EL (cell line): ENCODE data around the gene ZNF219.

Experiments used
- DNase-seq: peaks from one replicate; pipeline ENCODE4 v3.0.0-alpha.2; 2016

Gene ZNF219

DNA sequence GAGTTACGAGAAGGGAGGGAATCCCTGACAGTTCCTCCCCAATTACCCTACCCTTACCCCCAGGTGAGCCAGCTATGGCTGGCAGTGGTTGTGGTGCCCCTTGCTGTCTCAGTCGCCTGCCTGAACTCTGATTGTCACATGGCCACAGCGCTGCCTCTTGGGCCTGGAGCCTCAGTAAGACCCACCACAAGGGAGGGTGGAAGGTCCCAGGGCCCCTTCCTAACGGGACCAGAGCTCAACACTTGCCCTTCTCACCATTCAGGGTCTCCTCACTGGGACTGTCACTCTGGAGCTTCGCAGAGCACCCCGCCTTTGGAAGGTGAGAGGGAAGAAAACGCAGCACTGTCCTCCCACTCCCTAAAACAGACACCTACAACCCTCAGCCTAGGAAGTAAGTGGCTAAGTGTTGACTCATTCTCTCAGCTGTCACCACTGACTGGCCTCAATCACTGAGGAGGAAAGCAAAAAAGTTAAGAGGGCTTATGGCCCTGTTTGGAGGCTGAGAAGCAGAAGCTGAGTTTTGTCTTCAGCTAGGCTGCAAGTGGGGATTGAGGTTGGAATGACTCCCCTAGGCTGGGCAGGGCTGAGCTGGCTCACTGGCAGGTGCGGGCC is 3.5 kb upstream of the ZNF219 start:
- no peak for DNase-seq

DNA sequence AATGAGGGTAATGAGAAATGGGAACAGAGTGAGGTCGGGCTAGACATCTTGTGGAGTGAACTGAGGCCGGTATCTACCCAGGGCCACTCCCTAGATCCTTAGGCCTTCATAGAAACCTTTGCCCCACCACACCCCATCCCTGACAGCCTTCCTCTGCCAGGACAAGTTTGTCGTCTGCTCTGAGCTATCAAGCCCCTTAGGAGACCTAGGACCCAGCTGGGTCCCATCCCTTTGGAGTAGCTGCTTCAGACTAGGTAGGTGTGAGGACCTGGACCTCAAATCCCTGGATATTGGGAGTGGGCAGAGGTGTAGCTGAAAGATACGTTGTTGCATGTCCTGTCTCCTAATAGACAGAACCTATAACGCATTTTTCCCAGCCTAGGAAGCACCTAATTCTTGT is 2.5 kb upstream of the ZNF219 start, which contains the start of gene TMEM253:
Gene TMEM253, plus strand, starts transcription at position 136 of the 400 bp plus-strand sequence. CDS start 278 bp downstream, outside the sequence.
- no peak for DNase-seq

DNA sequence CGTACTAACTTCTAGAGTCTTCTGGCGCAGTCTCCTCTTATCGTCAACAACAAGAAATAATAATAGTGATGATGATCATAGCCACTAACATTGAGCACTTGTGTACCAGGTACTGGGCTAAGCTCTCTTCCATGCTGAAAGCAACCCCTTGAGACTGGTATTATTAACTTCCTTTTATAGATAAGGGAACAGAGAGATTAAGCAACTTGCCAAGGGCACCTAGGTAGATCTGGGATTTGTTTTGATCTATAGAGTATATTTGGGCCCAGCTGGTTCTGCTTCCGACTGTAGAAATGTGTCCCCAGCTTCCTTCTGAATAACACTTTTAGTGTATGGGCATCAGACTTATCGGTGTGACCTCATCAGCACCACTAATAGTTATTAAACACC is 1.1 kb upstream of the ZNF219 start:
- no peak for DNase-seq

DNA sequence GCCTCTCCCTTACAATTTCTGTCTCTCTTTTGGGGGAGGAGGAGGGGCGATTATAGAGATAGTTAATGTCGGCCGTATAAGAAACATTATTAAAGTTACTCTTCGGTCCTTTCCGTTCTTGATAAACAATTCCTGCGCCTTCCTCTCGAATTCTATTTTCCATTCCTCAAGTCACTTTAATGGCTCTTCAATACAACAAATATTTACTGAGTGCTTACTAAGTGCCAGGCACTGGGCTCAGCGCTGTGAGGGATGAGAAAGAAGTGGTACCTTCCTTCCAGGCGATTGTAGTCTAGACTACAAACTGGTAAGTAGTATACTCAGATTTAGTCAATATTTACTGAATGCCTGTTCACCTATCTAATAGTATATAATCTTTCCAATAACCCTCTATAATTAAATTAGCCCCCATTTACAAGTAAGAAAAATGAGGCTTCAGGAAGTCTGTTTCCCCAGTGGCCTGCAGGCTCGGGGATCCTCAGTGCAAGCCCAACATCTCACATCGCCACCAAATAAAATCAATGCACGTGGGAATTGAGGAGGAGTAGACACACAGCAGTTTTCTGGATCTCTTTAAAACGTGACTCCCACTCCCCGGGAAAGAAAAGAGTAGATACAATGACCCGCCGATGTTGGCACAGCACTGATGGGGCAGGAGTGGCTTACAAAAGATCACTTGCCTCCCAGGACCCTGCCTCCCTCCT is 589 bp upstream of the ZNF219 start:
- DNase-seq = no peak

DNA sequence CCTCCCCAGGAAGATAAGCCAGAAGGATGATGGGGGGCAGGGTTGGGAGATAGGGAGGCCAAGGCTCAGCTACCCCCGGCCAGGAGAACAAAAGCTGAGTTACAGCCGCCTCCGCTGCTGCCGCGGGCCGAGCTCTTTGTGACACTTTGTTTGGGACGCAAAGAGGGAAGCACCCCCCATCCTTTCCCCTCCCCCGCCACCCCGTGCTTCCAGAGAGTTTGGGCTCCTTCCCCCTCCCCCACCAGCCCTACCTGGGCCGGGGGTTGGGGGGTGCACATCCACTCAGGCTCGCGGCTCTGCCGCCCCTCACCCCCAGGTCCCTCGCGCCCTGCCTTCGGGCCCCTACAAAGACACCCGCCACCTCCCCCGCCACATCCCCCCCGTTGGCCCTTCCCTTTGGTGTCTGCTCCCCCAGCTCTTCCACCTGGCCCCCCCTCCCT is 799 bp downstream of the ZNF219 start:
- no peak for DNase-seq

DNA sequence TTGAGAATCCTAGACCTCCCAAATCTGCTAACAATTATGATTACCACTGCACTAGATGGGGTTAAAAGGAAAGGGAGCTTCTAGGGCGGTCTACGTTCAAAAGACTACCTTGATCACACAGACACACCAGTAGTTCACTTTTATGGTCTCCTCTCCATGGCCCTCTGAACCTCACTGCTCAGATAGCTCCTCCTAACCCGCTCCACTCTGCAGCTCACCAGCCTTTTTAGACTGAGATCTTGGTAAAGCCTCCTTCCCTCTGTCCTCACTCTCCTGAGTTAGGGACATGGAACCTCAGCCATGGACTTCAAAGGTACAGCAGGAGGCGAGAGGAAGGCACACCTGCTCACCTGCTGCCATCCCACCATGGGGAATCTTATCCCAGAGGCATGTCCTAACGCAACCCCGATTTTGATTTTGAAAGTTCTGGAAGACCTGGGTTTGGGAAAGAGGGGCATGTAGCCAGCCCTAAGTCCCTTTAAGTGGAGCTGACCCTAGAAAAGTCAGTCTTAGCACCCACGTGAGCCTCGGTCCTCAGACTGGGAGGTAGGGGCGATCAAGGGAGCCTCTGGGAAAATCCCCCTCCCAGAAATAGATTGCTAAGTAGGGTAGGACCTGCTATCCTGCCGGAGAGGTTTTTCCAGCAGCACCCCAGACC is 1.3 kb downstream of the ZNF219 start:
- DNase-seq = no peak

DNA sequence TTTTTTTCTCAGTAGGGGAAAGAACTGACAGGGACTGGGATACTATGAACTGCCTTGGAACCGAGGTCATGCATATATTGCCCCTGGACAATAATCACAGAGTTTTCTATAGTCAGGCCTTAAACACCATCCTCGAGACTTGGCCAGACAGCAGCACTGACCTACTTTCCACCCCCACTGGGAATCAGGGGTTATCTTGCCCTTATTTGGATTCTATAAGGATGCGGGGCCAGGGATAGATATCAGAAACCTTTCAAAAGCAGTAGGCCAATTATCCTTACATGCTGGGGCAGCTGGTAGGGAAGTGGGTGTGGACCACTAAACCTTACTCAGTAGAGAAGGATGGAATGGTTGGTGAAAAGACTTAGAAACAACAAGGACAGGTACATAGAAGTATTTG is 2.0 kb downstream of the ZNF219 start:
- DNase-seq = no peak

DNA sequence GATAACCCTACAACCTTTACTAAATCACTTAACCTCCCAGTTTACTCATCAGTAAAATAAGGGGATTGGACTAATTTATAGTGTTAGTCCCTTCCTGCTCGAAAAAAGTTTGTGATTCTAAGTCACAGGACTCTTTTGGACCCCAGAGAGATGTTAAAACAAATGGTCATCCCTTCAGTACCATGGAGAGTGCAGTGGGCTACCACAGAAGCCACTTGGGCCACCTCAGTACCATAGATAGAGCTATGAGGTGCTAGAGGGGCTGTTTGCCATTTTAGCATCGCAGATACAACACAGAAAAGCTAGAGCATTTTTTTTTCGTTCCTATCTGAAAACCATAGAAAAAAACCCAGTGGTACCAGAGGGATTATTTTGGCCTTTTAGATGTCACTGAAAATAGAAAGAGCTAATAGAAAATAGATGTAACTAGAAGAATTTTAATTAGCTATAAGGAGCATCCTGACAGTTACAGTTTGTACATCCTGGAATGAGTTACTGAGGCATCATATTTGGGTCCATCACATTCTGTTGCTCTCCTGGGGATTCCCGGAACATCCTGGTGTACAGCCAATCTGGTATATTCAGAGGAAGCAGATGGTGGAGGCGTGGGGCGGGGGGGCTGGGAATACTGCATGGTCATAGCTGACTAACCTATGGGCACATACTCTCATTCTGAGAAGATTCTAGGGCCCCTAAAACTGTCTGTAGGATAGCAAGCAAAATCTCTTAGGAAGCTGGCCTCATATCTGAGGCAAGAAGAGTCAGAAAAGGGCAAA is 2.8 kb downstream of the ZNF219 start:
- DNase-seq = peak; percentile 50

DNA sequence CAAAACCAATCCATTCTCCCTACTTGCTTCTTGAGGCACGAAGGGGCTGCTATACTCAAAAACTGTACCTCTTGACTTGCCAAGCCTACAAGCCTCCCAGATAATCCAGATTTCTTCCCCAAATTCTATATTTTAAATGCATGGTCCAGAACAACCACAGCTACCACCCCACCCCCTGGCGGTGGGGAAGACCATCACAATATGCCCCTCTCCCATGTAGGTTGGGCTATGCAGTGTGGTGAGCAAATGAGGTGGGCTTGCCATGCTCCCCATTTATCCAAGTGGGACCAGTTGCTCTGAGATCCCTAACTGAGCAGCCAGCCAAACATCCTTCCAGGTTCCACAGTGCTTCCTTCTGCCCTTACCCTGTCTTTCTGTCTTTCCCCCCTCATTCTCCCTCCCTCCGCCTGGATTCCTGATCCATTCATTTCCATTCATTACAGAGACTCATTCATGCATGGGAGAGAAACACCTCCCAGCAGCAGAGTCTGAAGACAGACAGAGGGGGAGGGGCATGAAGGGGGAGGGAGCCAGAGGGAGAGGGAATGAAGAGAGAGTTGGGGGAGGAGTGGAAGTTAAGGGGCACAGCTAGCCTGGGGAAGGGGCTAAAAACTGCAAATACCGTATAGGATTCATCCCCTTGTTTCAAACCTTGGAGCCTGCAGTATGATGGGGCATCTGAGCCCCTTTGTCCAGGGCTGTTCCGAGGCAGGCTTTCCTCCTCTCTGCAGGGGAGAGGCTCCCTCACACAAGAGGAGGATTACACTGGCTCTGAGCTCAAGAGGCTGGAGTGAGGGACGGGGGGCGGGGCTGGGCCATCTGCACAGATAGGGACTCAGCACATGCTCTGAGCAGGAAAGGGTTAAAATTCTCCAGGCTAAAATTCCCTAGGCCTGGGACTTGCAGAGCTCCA is 4.4 kb downstream of the ZNF219 start:
- no peak for DNase-seq

DNA sequence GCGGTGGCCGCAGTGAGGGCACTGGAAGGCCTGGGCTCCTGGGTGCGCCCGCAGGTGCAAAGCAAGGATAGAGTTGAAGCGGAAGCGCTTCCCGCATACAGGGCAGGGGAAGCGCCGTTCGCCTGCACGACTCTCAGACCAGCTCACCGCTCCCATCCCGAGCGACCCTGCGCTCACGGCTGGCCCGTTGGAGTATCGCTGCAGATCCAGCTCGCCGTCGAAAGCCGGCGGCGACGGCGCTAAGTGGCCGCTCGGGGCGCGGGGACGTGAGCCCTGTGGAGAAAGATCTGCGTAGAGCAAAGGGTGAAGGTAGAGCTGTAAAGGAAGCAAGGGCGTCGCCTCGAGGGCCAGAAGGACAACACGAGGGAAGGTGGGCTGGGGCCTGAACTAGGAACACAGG is 5.4 kb downstream of the ZNF219 start:
- no peak for DNase-seq

DNA sequence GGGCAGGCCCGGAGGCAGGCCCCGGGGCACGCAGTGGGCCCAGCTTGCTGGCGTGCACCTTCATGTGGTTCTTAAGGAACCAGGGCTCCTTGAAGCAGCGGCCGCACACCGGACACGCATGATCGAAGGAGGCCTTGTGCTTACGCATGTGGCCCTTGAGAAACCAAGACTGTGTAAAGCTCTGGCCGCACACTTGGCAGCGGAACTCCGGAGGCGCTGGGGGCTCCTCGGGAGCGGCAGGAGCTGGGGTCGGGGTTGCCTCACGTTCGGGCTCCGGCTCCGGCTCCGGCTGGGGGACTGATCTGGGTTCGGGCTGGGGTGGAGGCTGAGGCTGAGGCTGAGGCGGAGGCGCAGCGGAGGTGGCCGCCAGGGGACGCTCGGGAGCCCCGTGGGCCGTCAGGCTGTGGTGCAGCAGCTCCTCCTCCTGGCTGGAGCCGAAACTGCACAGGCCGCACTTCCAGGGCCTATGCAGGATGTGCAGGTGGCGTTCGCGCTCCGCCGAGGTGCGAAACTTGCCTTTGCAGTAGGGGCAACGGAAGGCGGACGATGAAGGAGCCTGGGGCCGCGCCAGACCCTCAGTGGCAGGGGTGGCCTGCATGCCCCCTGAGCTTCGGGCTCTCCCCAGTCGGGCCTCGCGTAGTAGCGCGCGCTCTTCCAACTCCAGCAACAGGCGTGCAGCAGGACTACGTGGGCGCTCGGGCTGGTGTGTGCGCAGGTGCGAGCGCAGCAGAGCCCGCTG is 6.0 kb downstream of the ZNF219 start:
- DNase-seq = peak; percentile 61

DNA sequence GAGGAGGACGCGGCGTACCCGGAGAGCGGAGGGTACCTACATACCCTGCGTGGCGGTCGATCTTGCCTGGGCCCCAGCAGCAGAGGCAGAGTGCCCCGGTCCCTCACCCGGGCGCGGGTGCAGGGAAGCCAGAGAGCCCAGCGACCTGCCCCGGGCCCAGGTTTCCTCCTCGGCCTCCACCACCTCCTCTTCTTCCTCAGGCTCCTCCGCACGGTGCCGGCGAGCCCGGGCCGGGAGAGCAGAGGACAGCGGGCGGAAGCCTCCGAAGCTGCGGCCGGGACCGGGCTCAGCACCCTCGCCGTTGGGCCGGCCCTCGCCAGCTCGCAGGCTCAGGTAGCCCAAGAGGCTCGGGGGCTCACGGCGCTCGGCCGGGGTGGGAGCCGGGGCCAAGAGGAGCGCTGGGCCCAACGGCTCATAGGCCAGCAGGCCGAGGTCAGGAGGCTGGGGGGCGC is 6.6 kb downstream of the ZNF219 start:
- no peak for DNase-seq

DNA sequence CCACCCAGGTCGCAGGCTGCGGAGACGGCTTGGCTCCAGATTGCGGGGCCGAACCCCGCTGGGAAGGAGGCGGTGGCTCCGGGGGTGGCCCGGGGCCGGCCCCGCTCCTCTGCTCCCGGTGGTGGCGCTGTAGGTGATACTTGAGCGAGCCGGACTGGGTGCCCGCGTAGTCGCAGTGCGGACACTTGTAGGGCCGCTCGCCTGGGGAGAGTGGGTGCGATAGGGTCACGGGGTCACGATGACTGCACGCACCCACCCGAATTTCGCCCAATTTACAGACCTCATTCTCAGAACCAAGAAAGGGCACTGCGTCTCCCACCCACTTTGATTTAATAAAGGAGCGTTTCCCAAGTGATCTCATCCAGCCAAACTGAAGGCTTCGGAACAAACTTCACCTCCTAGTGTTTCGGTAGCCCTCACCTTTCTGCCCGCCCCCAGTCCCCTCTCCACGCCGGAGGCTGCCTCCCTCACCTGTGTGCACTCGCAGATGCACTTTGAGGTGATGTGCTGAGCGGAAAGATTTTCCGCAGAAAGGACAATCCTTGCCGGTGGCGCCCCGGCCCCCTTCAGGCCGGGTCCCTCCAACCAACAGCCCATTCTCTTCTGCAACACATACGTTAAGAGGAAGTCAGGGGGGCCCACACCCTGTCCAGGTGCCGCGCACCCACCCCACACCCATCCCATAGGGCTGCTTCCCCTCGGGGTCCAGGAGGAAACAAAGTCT is 7.4 kb downstream of the ZNF219 start:
- no peak for DNase-seq

DNA sequence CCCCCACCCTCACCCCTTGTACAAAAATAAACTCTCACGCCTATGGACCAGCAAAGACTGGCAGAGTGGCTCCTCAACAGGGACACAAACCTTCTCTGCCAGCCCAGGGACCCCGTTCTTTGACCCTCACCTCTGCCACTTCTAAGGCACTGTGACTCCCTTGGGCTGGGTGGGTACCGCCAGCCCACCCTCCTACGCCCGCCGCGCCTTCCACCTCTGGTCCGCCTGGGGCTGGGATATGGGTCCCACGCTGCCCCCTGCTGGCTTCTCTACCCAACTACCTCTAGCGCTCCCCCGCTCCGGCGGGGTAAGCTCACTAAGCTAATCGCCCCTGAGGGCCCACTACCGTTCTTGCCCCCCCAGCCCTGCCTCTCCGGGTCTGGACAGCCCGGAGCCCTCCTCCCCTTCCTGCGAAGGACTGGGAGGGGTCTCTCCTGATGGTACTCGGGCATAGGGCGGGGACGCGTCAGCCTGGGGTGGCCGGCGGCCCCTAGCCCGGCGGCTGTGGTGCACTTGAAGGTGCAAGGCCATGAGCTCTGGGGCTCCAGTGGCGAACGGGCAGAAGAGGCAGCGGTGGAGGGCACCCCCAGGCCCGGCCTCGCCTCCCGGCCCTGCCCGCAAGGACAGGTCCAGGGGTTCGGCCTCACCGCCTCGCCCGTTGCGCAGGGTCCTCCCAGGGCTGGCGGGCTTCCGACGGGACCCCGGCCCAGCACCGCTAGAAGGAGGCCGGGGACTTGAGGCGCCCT is 8.1 kb downstream of the ZNF219 start:
- DNase-seq = no peak

DNA sequence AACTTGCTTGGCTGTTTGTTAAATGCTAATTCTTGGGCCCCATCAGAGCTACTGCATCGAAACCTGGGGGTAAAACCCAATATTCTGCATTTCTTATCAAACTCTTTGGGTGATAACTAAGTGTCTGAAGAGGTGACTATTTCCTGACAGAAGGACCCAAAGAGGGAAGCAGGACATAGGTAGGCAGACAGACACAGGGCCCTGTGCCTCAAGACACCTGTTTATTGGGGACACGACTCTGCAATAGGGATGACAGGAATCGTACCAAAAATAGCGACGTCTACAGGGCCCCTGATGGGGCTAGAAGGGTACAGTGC is 8.6 kb downstream of the ZNF219 start:
- no peak for DNase-seq

DNA sequence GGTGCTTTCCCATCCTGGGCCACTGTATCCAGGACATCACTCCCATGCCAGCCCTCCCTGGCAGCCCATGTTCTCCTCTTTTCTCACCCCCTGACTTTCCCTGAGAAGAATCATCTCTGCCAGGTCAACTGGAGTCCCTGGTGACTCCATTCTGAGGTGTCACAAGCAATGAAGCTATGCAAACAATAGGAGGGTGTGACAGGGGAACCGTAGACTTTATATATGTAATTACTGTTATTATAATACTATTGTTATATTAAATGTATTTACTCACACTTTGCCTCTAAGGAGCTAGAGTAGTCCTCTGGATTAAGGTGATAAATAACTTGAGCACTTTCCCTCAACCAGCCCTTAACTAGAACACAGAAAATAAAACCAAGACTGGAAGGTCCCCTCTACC is 9.2 kb downstream of the ZNF219 start:
- no peak for DNase-seq

DNA sequence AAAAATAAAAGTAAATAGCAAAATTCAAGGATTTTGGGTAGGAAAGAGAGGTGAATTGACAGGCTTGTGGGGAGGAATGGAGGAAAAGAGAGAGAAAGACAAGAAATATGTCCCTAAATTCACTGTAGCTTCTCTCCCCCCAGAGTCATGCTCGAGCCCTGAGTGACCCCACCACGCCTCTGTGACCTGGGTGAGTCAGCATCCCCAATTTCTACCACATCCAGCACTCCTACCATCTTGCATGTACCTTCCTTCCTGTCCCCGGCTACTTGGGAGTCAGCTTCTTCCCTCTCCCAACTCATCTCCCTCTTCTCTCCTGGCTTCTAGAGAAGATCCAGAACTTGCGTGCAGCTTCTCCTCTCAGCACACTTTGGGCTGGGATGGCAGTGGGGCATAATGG is 9.8 kb downstream of the ZNF219 start:
- no peak for DNase-seq

DNA sequence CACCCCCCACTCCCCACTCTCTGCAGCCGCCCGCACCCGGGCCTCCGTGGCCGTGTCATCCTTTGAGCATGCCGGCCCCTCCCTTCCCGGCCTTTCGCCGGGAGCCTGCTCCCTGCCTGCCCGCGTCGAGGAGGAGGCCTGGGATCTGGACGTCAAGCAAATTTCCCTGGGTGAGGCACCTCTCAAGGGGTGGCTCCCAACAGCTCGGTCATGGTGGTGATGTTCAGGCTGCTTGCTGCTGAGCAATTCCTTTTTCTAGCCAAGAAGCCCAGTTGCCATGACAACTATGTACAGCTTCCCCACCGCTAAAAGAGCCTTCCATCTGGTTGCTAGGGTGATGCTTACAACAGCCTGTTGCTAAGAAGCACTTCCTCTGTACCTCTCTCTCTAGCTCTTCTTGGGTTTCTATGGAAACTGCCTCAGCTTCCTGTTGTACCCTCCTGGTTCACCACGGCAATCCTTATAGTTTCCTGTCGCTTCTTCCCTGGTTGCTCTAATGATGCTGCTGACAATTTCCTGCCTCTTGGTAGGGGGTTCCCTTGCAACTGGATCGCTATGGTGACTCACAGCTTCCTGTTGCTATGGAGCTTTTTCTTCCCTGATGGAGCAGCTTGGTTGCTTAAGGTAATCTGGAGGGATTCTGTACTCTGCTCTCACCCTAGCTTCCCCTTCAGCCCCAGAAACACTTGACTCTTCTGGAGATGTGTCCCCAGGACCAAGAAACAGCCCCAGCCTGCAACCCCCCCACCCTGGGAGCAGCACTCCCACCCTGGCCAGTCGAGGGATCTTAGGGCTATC is 11.0 kb downstream of the ZNF219 start:
- DNase-seq = peak; percentile 91

DNA sequence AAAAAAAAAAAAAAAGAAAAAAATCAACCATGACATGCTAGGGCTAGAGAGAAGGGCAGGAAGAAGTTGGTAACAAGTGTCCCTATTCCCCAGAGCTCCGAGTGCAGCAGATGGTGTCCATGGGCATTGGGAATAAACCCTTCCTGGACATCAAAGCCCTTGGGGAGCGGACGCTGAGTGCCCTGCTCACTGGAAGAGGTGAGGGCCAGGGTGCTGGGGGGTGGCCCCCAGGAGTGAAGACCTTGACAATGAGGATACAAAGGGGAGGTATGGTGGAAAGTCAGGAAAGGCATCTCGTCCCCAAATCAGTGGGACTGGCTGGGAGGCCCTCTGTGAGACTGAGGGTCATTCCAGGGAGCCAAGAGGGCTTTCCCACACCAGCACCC is 11.6 kb downstream of the ZNF219 start:
- no peak for DNase-seq
